Neural cell (in vitro differentiated cells): ENCODE results near the gene NEK4.

Experiments
- EP300 ChIP-seq: fragments of 450-650 bp; conservative IDR thresholded peaks from 2 replicates; pipeline ENCODE4 v1.6.1; 2014; ENCODE audit warnings: antibody characterized with exemption, mild to moderate bottlenecking, moderate library complexity; ENCODE audit not compliant: poor library complexity, severe bottlenecking
- POLR2AphosphoS5 ChIP-seq: IDR thresholded peaks from 2 replicates; pipeline ENCODE4 v1.6.1; 2012
- TAF1 ChIP-seq: IDR thresholded peaks from 2 replicates; pipeline ENCODE4 v1.6.1; 2012; ENCODE audit warnings: low read depth

DNA sequence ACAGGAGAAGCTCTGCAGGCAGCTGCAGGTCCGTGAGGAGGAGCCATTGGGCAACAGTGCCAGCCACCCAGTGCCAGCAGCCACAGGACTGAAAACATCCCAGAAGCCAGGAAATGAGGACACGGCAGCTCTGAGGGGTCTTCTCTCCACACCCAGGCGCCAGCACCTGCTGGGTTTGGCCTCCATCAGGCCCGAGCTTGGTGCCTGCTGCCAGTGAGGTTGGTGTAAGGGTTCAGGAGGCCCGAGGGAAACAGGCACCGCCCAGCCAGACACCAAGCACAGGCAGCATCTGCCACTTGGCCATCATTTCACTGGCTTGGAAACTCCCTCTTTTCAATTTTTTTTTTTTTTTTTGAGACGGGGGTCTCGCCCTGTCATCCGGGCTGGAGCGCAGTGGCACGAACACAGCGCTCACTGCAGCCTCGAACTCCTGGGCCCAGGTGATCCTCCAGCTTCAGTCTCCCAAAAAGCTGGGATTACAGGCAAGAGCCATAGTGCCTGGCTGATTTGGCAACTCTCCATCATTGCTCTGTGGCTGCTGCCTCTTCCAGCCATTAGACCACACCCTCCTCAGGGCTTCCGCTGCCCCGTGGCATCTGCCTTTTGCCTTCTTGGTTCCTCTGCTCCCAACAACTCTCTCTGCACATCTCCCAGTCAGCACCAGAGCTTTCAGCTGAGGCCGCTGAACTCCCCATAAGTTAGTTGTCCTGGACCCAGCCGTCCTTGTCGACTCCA is 22.4 kb upstream of the NEK4 start:
- no peak for TF ChIP-seq POLR2AphosphoS5
- no peak for TF ChIP-seq TAF1
- TF ChIP-seq EP300 = no peak
